SU-DHL-6 (cell line): Measurements from ENCODE around the gene UBA6.

ENCODE experiments used
- CTCF ChIP-seq: fragments of 200-600 bp; sonication (generic); IDR thresholded peaks from one replicate; pipeline ENCODE4 v1.5.1; 2017; ENCODE audit warnings: antibody characterized with exemption, mild to moderate bottlenecking, low read length, moderate library complexity; ENCODE audit not compliant: insufficient read depth, poor library complexity, severe bottlenecking
- EZH2phosphoT487 ChIP-seq: fragments of 200-600 bp; sonication (generic), shearing (Covaris generic); conservative IDR thresholded peaks from 2 replicates; pipeline ENCODE4 v1.6.1; 2018; ENCODE audit warnings: mild to moderate bottlenecking, antibody characterized with exemption, low read length, moderate library complexity, mixed read lengths

DNA sequence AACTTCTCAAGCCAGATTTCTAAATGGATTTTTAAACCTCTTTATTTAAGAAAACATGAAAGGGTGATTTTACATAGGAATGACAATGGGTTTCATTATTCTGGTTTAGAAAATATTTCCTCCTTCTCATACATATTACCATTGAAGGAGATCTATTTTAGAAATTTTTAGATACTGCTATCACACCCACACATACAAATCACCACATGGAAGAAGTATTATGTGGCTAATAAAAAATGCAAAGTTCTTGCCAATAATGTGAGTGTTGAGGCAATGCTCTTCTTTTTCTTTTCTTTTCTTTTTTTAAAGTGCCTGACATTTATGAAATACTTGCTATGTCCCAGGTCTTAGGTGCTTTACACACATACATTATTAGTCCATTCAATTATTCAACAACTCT is 135.7 kb downstream of the UBA6 start:
- TF ChIP-seq CTCF (no peak), EZH2phosphoT487 (no peak)
